Glutamatergic neuron (in vitro differentiated cells): Measurements from ENCODE around the gene KIAA0825. TPM values are rescaled to one million over a fixed set of nuclear protein-coding genes. Genes with fewer than 3 reads are reported as not detected.

Experiments used
- DNase-seq: peaks from one replicate; pipeline ENCODE4 v3.0.0; 2022
- H3K27ac Mint-ChIP-seq: one replicate; pipeline ENCODE4 v1.8.0; 2020; ENCODE audit warnings: mild to moderate bottlenecking, mixed read lengths, inconsistent platforms; ENCODE audit not compliant: unreplicated experiment
- H3K27me3 Mint-ChIP-seq: one replicate; pipeline ENCODE4 v1.8.0; 2020; ENCODE audit warnings: mild to moderate bottlenecking, moderate library complexity, mixed read lengths, inconsistent platforms; ENCODE audit not compliant: unreplicated experiment
- H3K36me3 Mint-ChIP-seq: one replicate; pipeline ENCODE4 v1.8.0; 2020; ENCODE audit warnings: mild to moderate bottlenecking, mixed read lengths, inconsistent platforms; ENCODE audit not compliant: unreplicated experiment
- H3K4me1 Mint-ChIP-seq: one replicate; pipeline ENCODE4 v1.8.0; 2020; ENCODE audit warnings: mild to moderate bottlenecking, low read depth, mixed read lengths, inconsistent platforms; ENCODE audit not compliant: unreplicated experiment
- H3K4me3 Mint-ChIP-seq: one replicate; pipeline ENCODE4 v1.8.0; 2020; ENCODE audit warnings: mild to moderate bottlenecking, mixed read lengths, inconsistent platforms; ENCODE audit not compliant: unreplicated experiment
- H3K9me3 Mint-ChIP-seq: one replicate; pipeline ENCODE4 v1.8.0; 2020; ENCODE audit warnings: mild to moderate bottlenecking, moderate library complexity, mixed read lengths, inconsistent platforms; ENCODE audit not compliant: unreplicated experiment
- total RNA-seq: library from RNA; stranded (reverse); fragmentation: NEBNext Ultra II Directional; extraction: Animal tissue kit (Norgen Biotek cat#: 25700); gene quantifications from one replicate; pipeline ENCODE4 v1.2.1, GENCODE V29; 2021; ENCODE audit not compliant: unreplicated experiment
- TF ChIP-seq, protein P1 (sequence below): fragments of 200-600 bp; sonication (generic); IDR thresholded peaks from one replicate; pipeline ENCODE4 v1.5.0; 2021; ENCODE audit not compliant: partially characterized antibody, unreplicated experiment

Gene KIAA0825
- total RNA-seq, 1 donor from 2014 or later, result 1.2 TPM

DNA sequence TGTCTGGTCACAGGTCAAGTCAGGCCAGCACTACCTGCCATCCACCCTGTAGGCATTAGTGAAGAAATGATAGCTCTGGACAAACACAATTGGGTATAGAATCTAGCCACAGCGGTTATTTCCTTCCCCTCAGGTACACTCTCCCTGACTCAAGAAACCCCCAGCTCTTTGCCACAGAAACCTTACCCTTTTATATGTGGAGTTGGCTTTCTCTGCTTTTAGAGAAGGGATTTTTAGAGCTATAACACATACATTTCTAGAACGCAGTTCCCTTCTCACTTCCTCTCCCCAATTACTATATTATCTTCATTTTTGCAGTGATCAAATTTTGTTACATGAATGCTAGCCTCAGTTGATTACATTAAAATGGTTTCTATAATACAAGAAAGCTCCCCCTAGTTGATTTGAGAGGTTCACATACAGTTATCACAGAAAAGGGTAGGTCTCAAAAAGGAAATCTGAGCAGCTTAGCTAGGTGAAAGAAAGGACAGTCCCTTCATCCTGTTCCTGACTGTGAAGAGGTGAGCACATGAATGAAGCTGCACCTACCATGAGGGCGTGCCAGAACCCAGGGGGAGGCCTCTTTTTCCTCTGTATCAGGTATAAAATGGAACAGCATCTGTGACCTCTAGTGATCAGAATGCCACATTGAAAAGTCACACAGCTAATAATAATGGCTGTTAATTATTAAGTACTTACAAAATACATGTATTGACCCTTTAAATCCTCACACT is 425.6 kb downstream of the KIAA0825 start:
- TF ChIP-seq, protein P1, sequence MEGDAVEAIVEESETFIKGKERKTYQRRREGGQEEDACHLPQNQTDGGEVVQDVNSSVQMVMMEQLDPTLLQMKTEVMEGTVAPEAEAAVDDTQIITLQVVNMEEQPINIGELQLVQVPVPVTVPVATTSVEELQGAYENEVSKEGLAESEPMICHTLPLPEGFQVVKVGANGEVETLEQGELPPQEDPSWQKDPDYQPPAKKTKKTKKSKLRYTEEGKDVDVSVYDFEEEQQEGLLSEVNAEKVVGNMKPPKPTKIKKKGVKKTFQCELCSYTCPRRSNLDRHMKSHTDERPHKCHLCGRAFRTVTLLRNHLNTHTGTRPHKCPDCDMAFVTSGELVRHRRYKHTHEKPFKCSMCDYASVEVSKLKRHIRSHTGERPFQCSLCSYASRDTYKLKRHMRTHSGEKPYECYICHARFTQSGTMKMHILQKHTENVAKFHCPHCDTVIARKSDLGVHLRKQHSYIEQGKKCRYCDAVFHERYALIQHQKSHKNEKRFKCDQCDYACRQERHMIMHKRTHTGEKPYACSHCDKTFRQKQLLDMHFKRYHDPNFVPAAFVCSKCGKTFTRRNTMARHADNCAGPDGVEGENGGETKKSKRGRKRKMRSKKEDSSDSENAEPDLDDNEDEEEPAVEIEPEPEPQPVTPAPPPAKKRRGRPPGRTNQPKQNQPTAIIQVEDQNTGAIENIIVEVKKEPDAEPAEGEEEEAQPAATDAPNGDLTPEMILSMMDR, result no peak
- Mint-ChIP-seq H3K9me3 (no peaks in the 10 kb centered on the region), H3K4me1 (no peaks in the 10 kb centered on the region), H3K36me3 (peaks cover 4% of the 10 kb centered on the region), H3K4me3 (no peak overlapping the region), H3K27ac (no peak overlapping the region), H3K27me3 (no peaks in the 10 kb centered on the region)
- no peak for DNase-seq

DNA sequence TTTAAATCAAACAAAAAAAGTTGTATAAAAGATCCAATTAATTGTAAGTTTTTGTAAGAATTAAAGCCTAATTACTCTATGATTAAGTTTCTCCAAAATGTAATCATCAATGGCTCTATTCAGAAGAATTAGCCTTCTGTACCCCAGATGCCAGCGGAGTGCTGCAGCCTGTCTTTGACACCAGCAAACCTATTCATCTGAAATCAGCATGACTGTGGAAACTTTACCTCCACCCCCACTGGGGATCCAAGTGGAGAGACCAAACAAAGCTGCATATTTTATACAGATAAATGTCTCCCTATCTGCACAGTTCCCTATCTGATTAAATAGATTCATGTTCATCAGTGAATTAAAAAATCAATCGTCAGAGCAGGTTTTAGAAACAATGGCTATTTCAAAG is 426.8 kb downstream of the KIAA0825 start:
- H3K4me1 Mint-ChIP-seq, result no peaks in the 10 kb centered on the region
- peaks cover 4% of the 10 kb centered on the region for H3K36me3 Mint-ChIP-seq
- no peak overlapping the region for H3K27ac Mint-ChIP-seq
- TF ChIP-seq, protein P1, result no peak
- DNase-seq, result no peak
- no peaks in the 10 kb centered on the region for H3K9me3 Mint-ChIP-seq
- no peak overlapping the region for H3K4me3 Mint-ChIP-seq
- H3K27me3 Mint-ChIP-seq, result no peaks in the 10 kb centered on the region

DNA sequence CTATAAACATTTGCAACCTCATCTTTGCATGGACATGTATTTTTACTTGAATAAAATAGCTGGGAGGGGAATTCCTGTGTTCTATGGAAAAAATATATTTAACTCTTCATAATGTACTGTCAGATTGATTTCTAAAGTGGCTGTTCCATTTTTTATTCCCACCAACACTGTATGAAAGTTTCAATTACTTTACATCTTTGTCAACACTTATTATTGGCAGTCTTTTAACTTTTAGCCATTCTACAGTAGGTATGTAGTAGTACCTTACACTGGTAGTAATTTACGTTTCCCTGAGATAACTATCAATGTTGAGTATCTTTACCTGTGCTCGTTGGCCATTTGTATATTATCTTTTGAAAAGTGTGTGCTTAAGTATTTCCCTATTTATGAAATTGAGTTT is 429.7 kb downstream of the KIAA0825 start:
- Mint-ChIP-seq H3K36me3 (peaks cover 4% of the 10 kb centered on the region), H3K27ac (no peak overlapping the region), H3K4me1 (no peaks in the 10 kb centered on the region), H3K4me3 (no peak overlapping the region), H3K9me3 (no peaks in the 10 kb centered on the region), H3K27me3 (no peaks in the 10 kb centered on the region)
- TF ChIP-seq, protein P1, result no peak
- no peak for DNase-seq

DNA sequence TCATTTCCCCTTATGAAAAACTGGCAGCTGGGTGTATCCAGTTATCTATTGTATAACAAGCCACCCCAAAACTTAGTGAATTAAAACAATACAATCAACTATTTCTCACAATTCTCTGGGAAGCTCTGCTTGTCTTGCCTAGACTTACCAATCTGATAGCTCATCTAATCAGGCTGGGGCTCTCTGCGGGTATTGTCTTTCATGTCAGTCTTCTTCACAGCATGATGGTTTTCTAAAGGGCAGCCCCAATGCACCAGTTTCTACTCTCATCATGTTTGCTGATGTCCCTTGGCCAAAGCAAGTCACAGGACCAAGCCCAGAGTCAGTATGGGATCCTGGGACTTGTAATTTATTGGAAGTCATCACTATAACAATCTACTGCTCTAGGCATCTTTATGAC is 433.5 kb downstream of the KIAA0825 start:
- TF ChIP-seq, protein P1, result no peak
- Mint-ChIP-seq H3K4me3 (no peak overlapping the region), H3K27ac (no peak overlapping the region), H3K4me1 (no peaks in the 10 kb centered on the region), H3K36me3 (no peaks in the 10 kb centered on the region), H3K9me3 (no peaks in the 10 kb centered on the region), H3K27me3 (no peaks in the 10 kb centered on the region)
- no peak for DNase-seq

DNA sequence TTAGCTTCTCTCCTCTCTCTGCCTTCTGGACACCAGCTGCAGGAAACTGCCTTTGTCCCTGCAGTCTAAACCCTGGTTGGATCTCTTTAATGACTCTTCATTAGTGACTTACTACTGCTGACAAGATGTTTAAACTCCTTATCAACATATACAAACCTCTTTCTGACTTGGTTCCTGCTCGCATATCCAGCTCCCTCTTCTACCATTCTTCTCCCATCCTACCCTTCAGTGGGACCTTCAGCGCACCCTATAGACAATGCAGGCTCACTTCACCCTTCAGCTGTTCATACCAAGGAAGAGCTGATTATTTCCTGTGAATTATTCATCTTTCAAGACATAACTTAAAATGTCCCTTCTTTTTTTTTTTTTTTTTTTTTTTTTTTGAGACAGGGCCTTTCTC is 436.5 kb downstream of the KIAA0825 start:
- no peak overlapping the region for H3K27ac Mint-ChIP-seq
- TF ChIP-seq, protein P1, result no peak
- no peaks in the 10 kb centered on the region for H3K4me1 Mint-ChIP-seq
- H3K27me3 Mint-ChIP-seq, result no peaks in the 10 kb centered on the region
- no peak for DNase-seq
- H3K4me3 Mint-ChIP-seq, result no peak overlapping the region
- no peaks in the 10 kb centered on the region for H3K36me3 Mint-ChIP-seq
- H3K9me3 Mint-ChIP-seq, result no peaks in the 10 kb centered on the region
